Central memory CD8-positive, alpha-beta T cell (primary cell): Measurements from ENCODE around the gene UACA.

Experiments
- ATAC-seq: fragments of 150-1000 bp; cut with Tn5 transposase; replicated peaks from 2 replicates; pipeline ENCODE4 v1.10.0; 2022; ENCODE audit warnings: mild to moderate bottlenecking, moderate FRiP score, moderate number of reproducible peaks; ENCODE audit not compliant: poor library complexity, severe bottlenecking; ENCODE audit errors: extremely low read depth
- DNase-seq, 2 donors: peaks; one replicate each; pipeline ENCODE4 v3.0.0; 2021; ENCODE audit warnings: low spot score in 2 of 2
- H3K27ac Mint-ChIP-seq: one replicate; pipeline ENCODE4 v1.8.0; 2022; ENCODE audit warnings: low read depth, mild to moderate bottlenecking, moderate library complexity, mixed read lengths
- H3K27me3 Mint-ChIP-seq: one replicate; pipeline ENCODE4 v1.8.0; 2022; ENCODE audit warnings: mixed read lengths
- H3K36me3 Mint-ChIP-seq: one replicate; pipeline ENCODE4 v1.8.0; 2022; ENCODE audit warnings: mild to moderate bottlenecking, moderate library complexity, mixed read lengths; ENCODE audit not compliant: insufficient read depth
- H3K4me1 Mint-ChIP-seq: one replicate; pipeline ENCODE4 v1.8.0; 2022; ENCODE audit warnings: mixed read lengths
- H3K4me3 Mint-ChIP-seq: one replicate; pipeline ENCODE4 v1.8.0; 2022; ENCODE audit warnings: mild to moderate bottlenecking, moderate library complexity, mixed read lengths
- H3K9me3 Mint-ChIP-seq: one replicate; pipeline ENCODE4 v1.8.0; 2022; ENCODE audit warnings: mixed read lengths

UACA gene

DNA sequence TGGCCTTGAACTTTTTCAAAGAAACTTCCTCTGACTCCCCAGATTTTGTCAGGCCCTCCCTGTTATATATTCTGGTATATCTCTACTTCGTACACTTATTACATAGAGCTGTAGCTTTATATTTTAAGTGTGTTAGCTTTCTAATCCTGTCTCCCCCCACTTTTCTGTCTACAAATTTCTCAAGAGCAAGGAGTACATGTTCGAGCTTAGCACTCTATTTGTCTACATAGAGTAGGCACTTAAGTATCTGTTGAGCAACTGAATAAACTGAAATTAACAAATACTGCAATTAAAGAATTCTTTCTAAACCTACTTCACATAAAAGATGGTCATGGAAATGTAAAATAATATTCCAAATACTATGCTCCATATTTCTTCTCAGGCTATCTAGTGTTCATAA lies 39.4 kb downstream of the UACA start:
- Mint-ChIP-seq H3K27me3 (peaks cover 32% of the 10 kb centered on the region), H3K4me1 (no peaks in the 10 kb centered on the region), H3K9me3 (no peaks in the 10 kb centered on the region), H3K36me3 (no peaks in the 10 kb centered on the region), H3K4me3 (no peak overlapping the region), H3K27ac (no peak overlapping the region)
- ATAC-seq (no peak), DNase-seq (no peak)

DNA sequence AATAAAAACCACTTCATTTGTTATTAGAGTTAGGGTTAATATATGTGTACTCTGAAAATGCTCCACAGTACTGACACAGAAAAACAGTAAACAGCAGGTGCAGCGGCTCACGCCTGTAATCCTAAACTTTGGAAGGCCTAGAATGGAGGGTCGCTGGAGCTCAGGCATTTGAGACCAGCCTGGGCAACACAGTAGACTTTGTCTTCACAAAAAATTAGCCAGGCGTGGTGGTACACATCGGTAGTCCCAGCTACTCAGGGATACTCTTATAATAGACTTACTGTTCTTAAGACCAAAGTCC lies 40.3 kb downstream of the UACA start:
- no peaks in the 10 kb centered on the region for H3K4me1 Mint-ChIP-seq
- no peak overlapping the region for H3K27ac Mint-ChIP-seq
- no peaks in the 10 kb centered on the region for H3K9me3 Mint-ChIP-seq
- peaks cover 28% of the 10 kb centered on the region for H3K27me3 Mint-ChIP-seq
- H3K4me3 Mint-ChIP-seq = no peak overlapping the region
- ATAC-seq = no peak
- DNase-seq = no peak
- peaks cover 2% of the 10 kb centered on the region for H3K36me3 Mint-ChIP-seq

DNA sequence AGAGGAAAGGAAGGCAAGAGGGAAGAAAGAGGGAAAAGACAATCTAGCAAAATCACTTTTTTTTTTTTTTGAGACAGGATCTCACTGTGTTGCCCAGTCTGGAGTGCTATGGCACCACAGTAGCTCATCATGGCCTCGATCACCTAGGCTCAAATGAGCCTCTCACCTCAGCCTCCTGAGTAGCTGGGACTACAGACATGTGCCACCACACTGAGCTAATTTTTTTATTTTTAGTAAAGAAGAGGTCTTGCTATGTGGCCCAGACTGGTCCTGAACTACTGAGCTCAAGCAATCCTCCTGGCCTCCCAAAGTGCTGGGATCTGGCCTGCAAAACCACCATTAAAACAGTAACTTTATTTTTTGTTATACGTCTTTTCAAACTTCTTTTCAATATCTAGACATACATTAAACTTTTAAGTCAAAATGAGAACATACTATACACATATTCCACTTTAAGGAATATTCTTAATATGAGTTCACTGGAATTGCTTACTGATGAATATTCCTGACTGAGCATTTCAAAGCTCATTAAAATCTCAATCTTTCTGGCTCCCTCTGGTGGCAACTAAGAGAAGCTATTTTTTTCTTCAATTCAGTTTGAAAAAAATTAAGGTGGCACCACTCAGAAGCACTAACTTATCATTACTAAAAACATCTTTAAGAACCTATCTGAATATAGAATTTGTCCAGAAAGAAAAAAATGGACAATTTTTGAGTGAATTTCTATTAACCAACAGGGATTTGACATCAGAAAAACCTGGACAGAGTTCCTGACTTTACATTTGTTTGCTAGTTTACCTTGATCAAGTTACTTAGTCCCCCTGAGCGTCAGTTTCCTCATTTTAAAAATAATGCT lies 40.9 kb downstream of the UACA start:
- no peak for DNase-seq

DNA sequence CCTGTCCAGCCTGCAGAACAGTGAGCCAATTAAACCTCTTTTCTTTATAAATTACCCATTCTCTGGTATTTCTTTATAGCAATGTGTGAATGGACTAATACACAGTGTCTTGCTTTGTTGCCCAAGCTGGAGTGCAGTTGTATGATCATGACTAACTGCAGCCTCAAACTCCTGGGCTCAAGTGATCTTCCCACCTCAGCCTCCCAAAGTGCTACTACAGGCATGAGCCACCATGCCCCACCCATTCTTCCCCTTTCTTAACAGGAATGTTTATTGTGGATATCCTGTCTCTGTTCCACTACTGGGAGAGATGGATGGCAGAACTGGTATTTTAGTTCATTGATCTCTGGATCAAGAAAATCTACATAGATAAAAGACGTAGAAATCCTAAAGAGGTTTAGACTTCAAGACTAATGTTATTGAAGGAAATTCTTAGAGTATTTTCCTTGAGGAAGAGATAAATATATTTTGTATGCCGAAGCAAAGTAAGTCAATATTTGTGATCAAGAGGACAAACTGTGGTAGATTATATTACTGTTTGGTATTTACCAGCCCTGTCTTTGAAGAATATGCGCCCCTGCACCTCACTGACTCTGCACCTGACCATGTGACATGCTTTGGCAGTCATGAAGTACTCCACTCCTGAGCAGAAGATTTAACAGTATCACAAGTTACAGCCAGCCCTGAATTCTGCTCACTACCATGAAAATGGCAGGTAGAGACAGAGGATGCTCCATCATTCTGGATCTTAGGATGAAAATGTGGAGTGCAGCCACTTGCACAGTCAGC lies 42.9 kb downstream of the UACA start:
- H3K27ac Mint-ChIP-seq = no peak overlapping the region
- no peaks in the 10 kb centered on the region for H3K4me1 Mint-ChIP-seq
- no peaks in the 10 kb centered on the region for H3K9me3 Mint-ChIP-seq
- ATAC-seq (no peak), DNase-seq (no peak)
- H3K4me3 Mint-ChIP-seq = no peak overlapping the region
- peaks cover 2% of the 10 kb centered on the region for H3K36me3 Mint-ChIP-seq
- peaks cover 16% of the 10 kb centered on the region for H3K27me3 Mint-ChIP-seq

More for the DNA sequence above, 40.9 kb downstream of the UACA start:
- Mint-ChIP-seq H3K4me3 (no peak overlapping the region), H3K4me1 (no peaks in the 10 kb centered on the region), H3K27me3 (peaks cover 22% of the 10 kb centered on the region), H3K36me3 (peaks cover 2% of the 10 kb centered on the region), H3K9me3 (no peaks in the 10 kb centered on the region), H3K27ac (no peak overlapping the region)
- ATAC-seq = no peak

DNA sequence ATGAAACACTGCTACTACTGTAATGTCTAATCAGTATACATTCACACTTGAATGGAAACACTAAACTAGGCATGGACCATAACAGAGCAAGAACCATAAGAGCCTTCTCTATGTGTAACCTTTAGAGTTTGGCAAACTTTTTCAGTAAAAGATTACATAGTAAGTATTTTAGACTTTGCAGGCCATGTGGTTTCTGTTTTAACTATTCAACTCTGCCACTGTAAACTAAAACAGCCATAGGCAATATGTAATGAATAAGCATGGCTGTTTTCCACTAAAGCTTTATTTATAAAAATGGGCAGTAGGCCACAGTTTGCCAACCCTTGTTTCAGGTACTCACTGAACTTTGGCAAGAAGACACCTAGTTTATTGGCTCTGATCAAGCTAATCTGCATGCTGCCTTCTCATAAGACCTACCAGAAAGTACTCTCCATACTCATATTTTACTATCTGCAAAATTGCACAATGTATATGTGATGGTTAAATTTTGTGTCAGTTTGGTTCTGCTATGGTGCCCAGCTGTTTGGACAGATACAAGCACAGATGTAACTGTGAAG lies 46.0 kb downstream of the UACA start:
- Mint-ChIP-seq H3K4me3 (no peak overlapping the region), H3K4me1 (no peaks in the 10 kb centered on the region), H3K27me3 (peaks cover 14% of the 10 kb centered on the region), H3K27ac (no peak overlapping the region), H3K36me3 (peaks cover 4% of the 10 kb centered on the region), H3K9me3 (no peaks in the 10 kb centered on the region)
- ATAC-seq (no peak), DNase-seq (no peak)

DNA sequence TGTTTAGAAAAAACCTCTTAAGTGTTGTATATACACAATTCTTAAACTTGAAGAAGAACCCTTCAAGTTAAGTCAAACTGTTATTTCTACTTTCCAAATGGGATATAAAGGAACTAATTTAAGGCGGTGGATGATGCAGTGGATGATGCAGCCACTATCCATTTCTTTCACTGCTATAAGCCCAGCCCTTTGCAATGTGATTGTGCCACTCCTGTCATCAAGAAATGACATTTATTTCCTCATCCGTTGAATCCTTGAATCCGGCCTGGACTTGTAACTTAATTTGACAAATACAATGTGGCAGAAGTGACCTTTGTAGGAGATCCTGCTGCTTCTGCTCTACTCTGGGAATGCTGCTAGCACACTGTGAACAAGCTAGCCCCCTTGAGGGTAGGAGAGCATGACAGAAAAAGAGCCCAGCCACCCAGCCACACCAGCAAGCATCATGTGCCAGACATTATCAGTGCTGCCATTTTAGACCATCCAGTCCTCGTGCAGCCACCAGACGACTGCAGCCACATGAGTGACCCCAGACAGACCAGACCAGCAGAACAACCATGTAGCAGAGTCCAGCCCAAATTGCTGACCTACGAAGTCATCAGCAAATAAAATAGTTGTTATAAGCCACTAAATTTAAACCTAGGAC lies 47.4 kb downstream of the UACA start:
- H3K36me3 Mint-ChIP-seq = peaks cover 4% of the 10 kb centered on the region
- H3K9me3 Mint-ChIP-seq = no peaks in the 10 kb centered on the region
- H3K27ac Mint-ChIP-seq = no peak overlapping the region
- peaks cover 23% of the 10 kb centered on the region for H3K27me3 Mint-ChIP-seq
- H3K4me1 Mint-ChIP-seq = no peaks in the 10 kb centered on the region
- no peak for ATAC-seq
- H3K4me3 Mint-ChIP-seq = no peak overlapping the region
- DNase-seq = no peak

DNA sequence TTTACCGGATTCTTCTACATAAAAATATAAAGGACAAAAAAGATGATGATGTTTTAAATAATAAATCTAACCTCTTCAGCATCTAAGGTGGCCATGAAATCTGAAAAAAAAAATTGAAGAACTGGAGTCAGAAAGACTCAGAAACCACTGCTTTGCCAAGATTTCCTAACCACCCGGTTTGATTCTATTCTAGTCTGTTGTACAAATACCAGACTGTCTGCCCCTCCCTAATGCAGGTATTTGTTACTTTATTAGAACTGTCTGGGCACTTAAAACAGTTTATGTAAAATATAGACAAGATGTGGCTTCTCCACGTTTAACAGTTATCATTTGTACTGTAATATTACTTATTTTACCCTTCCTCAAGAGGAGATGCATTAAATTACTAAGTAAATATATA lies 48.8 kb downstream of the UACA start:
- ATAC-seq (no peak), DNase-seq (no peak)
- Mint-ChIP-seq H3K4me1 (no peaks in the 10 kb centered on the region), H3K4me3 (no peak overlapping the region), H3K36me3 (peaks cover 4% of the 10 kb centered on the region), H3K9me3 (no peaks in the 10 kb centered on the region), H3K27me3 (peaks cover 32% of the 10 kb centered on the region), H3K27ac (no peak overlapping the region)

DNA sequence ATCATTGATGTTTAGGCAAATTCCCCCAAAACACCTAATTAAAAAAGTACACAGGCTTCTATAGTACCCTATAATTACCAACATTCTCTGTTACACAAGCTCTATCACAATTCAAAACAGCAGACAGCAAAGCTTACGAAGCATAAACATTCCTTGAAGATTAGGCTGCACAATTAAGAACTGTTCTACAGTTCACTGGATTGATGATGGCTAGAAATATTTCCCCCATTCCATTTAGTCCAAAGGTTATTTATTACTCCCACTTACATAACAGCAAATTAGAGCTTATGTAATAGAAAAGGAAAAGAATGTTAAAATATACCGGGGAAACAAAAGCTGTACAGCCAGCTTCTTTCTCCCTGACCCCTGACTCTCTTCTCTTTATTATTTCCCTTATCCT lies 49.3 kb downstream of the UACA start:
- DNase-seq (no peak), ATAC-seq (no peak)
- no peaks in the 10 kb centered on the region for H3K4me1 Mint-ChIP-seq
- no peaks in the 10 kb centered on the region for H3K9me3 Mint-ChIP-seq
- H3K36me3 Mint-ChIP-seq = peaks cover 4% of the 10 kb centered on the region
- no peak overlapping the region for H3K4me3 Mint-ChIP-seq
- no peak overlapping the region for H3K27ac Mint-ChIP-seq
- H3K27me3 Mint-ChIP-seq = peaks cover 32% of the 10 kb centered on the region

DNA sequence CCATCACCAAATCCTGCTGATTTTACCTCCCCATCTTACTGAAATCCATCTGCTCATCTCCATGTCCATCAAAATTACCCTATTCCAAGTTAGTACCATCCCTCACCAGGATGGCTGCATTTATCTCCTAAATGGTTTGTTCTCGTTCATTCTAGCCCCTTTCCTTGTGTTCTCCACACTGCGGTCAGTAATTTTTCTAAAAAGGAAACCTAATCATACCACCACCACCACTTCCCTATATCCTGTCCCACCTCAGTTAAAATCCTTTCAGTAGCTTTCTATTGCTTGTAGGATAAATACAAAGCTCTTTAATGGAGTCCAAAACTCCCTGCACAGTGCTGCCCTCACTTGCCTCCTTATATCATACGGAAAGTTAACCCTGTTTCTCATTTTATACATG lies 51.1 kb downstream of the UACA start:
- Mint-ChIP-seq H3K27ac (no peak overlapping the region), H3K9me3 (no peaks in the 10 kb centered on the region), H3K27me3 (peaks cover 40% of the 10 kb centered on the region), H3K36me3 (peaks cover 2% of the 10 kb centered on the region), H3K4me1 (no peaks in the 10 kb centered on the region), H3K4me3 (no peak overlapping the region)
- no peak for DNase-seq
- ATAC-seq = no peak

DNA sequence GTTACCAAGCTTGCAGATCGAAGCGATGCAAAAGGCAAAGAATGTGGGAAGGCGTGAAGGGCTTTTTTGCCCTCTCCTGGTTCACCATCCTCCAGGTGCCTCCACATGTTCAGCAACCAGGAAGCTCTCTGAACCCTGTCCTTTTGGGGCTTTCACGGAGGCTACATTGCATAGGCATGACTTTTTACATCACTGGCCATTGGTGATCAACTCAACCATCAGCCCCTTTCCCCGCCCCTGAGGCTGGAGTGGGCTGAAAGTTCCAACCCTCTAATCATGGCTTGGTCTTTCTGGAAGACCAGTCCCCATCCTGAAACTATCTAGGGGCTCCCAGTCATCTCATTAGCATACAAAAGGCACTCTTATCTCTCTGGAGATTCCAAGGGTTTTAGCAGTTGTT lies 52.6 kb downstream of the UACA start:
- Mint-ChIP-seq H3K27ac (no peak overlapping the region), H3K27me3 (peaks cover 56% of the 10 kb centered on the region), H3K9me3 (no peaks in the 10 kb centered on the region), H3K4me3 (no peak overlapping the region), H3K4me1 (no peaks in the 10 kb centered on the region), H3K36me3 (peaks cover 2% of the 10 kb centered on the region)
- DNase-seq (no peak), ATAC-seq (no peak)

DNA sequence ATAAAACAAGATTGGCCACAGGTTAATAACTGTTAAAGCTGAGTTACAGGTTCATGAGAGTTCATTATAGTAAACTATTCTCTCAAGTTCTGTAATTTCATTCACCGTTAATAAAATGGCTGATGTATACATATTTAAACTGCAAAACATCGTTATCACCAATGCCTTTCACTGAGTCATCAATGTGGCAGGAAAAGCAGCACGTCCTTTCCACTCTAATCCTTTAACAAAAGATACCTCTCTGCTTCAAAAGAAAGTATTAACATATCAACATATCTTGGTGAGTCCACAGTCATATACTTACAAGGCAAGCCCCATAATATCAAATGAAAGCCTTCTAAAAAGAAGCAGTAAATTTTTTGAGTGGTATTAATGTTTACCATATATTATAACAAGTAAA lies 54.5 kb downstream of the UACA start:
- Mint-ChIP-seq H3K36me3 (peaks cover 2% of the 10 kb centered on the region), H3K9me3 (no peaks in the 10 kb centered on the region), H3K27ac (no peak overlapping the region), H3K4me1 (no peaks in the 10 kb centered on the region), H3K27me3 (peaks cover 66% of the 10 kb centered on the region), H3K4me3 (no peak overlapping the region)
- DNase-seq (no peak), ATAC-seq (no peak)

DNA sequence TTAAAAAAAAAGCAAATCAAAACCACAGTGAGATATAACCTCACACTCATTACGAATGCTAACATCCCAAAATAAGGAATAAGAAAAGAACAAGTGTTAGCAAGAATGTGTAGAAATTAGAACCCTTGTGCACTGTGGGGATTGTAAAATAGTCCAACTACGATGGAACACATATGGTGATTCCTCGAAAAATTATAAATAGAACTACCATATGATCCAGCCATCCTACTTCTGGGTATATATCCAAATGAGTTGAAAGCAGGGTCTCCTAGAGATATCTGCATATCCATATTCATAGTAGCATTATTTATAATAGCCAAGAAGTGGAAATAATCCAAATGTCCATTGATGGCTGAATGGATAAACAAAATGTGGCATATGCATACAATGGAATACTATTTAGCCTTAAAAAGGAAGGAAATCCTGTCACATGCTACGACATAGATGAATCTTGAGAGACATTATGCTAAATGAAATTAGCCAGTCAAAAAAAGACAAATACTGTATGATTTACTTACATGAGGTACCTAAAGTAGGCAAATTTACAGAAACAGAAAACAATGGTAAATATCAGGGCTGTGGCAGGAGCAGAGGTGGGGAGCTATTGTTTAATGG lies 55.6 kb downstream of the UACA start:
- ATAC-seq (no peak), DNase-seq (no peak)
- H3K27me3 Mint-ChIP-seq = peaks cover 67% of the 10 kb centered on the region
- H3K9me3 Mint-ChIP-seq = no peaks in the 10 kb centered on the region
- no peak overlapping the region for H3K4me3 Mint-ChIP-seq
- no peak overlapping the region for H3K27ac Mint-ChIP-seq
- H3K36me3 Mint-ChIP-seq = no peaks in the 10 kb centered on the region
- no peaks in the 10 kb centered on the region for H3K4me1 Mint-ChIP-seq
